GM21723 (cell line): Measurements from ENCODE around the gene C1QC.

Experiments used
- ATAC-seq: cut with Tn5 transposase; IDR thresholded peaks from one replicate; pipeline ENCODE4 v1.9.1; 2021; ENCODE audit warnings: mild to moderate bottlenecking, moderate library complexity; ENCODE audit not compliant: unreplicated experiment

Gene C1QC

GRCh38 chr1:22676916-22677583 lies 33.6 kb downstream of the C1QC start:
- no peak for ATAC-seq

GRCh38 chr1:22677931-22678896 lies 34.8 kb downstream of the C1QC start:
- ATAC-seq = no peak

- no peak for ATAC-seq
Observed at GRCh38 chr1:22680726-22681125, 37.3 kb downstream of the C1QC start.

DNA sequence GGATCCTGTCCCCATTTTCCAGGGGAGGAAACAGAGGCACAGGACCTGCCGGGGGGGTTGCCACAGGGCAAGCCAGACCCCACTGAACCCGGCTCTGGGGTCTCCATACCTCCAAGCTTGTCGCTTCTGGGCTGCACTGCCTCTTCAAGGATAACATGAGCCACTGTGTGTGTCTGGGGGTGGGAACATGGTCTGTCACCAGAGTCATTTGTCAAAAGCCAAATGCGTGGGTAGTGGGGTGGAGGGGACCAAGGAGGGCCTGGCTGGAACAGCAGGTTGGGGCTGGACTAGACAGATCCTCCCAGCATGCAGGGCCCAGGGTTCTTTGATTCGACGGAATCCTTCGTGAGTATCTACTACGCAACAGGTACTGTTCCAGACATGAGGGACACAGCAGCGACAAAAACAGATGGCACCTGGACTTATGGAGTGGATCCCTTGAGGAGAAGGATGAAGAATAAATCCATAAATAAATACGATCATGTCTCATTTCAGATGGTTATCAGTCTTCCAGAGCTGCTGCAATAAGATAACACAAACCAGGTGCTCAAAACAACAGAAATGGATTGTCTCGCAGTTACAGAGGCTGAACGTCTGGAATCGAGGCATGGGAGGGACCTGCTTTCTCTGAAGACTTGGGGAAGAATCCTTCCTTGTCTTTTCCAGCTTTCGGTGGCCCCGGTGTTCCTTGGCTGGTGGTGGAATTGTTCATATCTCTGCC lies 38.3 kb downstream of the C1QC start:
- no peak for ATAC-seq

DNA sequence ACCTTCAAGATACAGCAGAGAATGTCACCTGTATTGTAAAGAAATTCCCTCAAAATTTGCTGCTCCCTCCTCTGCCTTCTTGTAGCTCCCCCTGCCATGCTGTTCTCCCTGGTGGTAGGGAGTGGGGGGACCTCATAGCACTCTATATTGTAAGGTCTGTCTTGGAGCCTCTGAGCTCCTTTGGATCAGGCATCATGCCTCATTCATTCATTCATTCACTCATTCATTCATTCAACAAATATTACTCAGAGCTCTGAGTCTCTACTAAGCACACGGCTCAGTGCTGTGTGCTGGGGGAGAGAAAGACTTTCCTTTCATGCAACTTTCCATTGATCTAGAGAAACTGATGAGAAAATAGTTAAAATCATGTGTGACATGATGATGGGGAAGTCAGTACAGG lies 40.1 kb downstream of the C1QC start:
- no peak for ATAC-seq

DNA sequence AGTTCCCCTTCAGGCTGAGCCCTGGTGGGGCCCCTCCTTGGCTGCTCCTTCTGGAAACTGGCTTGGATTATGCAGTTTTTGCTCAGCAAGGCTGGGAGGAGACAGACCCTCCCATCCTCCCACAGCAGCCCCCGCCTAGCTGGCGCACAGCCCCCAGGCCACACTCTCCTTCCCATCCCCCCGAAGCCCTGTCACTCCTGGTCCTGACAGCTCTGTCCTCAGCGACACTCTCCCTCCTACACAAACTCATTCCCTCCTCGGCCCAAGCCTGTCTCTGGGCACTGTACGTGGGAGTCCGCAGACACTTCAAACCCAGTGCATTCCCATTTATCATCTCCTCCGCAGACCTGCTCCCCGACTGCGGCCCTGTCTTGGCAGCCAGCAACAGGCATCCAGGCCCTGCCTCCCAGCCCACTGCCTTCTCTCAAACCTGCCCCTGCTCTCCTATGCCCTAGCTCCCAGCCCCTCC lies 42.2 kb downstream of the C1QC start:
- ATAC-seq = no peak

DNA sequence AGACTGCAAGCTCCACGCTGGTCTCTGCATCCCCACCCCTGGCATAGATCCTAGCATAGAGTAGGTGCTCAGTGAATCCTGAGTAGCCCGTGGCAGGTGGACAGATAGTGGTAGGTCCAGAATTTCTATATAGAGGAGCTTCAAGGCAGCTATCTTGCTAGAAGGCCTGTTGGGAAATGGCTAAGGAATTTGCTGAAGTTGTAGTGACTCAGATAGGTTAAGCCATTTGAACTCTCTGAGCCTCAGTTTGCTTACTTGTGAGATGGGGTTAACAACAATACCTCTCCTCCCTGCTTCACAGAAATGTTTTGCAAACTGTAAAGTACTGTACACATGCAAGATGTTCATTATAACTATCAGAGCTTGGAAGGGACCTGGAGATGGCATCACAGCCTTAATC lies 43.8 kb downstream of the C1QC start:
- no peak for ATAC-seq

DNA sequence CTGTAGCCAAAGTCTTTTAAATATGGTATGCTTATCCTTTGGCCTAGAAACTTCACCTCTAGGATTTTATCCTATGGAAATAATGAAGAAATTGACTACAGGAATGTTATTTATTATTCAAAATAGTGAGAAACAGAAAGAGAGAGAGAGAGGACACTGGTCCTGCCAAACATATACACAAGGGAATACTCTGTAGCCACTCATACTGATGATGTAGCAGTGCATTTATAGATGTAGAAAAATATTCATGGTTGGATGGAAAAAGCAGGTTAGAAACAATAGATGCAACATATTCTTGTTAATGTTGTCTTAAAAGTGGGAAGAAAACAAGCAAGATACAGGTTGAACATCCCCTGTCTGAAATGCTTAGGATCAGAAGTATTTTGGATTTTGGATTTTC lies 45.0 kb downstream of the C1QC start:
- no peak for ATAC-seq

GRCh38 chr1:22689505-22689904 lies 46.1 kb downstream of the C1QC start:
- ATAC-seq = no peak

GRCh38 chr1:22691031-22691753 lies 47.8 kb downstream of the C1QC start:
- no peak for ATAC-seq

DNA sequence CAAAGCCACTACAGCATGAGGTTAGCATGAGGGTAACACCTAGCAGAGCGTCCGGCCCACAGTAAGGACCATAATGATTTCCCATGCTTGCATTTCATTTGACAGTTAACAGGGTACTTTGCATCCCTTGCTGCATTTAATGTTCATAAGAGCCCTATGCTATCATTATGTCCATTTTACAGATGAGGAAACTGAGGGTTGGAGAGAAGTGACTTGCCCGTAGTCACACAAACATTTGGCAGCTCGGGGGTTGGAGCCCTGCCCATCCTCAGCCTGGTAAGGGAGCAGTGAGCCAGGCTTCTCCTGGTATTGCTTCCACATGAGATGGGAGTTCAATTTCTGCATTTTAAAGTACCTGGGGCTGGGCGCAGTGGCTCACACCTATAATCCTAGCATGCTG lies 50.7 kb downstream of the C1QC start:
- no peak for ATAC-seq

DNA sequence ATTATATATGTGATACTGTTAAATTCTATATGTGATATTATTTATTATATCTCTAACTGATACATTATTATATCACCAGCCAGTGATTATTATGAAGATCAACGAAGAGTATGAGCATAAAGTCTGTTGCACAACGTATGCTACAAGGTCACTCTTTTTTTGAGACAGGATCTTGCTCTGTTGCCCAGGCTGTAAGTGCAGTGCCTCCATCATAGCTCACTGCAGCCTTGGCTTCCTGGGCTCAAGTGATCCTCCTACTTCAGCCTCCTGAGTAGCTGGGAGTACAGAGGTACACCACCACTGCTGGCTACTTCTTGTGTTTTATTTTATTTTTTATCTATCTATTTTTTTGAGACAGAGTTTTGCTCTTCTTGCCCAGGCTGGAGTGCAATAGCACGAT lies 53.2 kb downstream of the C1QC start:
- ATAC-seq = no peak
